Ovary (tissue), 9 donors: ENCODE results near the gene GRIK5. TPM values are rescaled to one million over a fixed set of nuclear protein-coding genes. Genes with fewer than 3 reads are reported as not detected.

ENCODE experiments used
- DNase-seq, 5 donors: peaks; one replicate each; pipeline ENCODE4 v3.0.0-alpha.2; 2019 to 2020
- H3K27ac ChIP-seq, 2 donors: fragments of 200-600 bp; one replicate each; pipeline versions ENCODE4 v1.5.1 to v1.8.0; 2019 to 2022
- H3K27me3 ChIP-seq: fragments of 200-600 bp; one replicate; pipeline ENCODE4 v1.8.0; 2022
- H3K36me3 ChIP-seq: fragments of 200-600 bp; sonication (generic); one replicate; pipeline ENCODE4 v1.5.1; 2019
- H3K4me1 ChIP-seq: one replicate; pipeline ENCODE4 v1.8.1; 2013; ENCODE audit warnings: mild to moderate bottlenecking, moderate library complexity; ENCODE audit not compliant: insufficient read depth
- H3K4me3 ChIP-seq: fragments of 200-600 bp; sonication (generic); one replicate; pipeline ENCODE4 v1.5.1; 2017
- H3K9me3 ChIP-seq, 2 donors: fragments of 200-600 bp in 1 of 2; sonication (generic) in 1 of 2; one replicate each; pipeline versions ENCODE4 v1.5.1 to v1.8.1; 2013 to 2019; ENCODE audit warnings: mild to moderate bottlenecking in 1 of 2, moderate library complexity in 1 of 2
- CTCF ChIP-seq, 3 donors: fragments of 450-650 bp in 2 of 3; fragments of 200-600 bp in 1 of 3; IDR thresholded peaks; one replicate each; pipeline versions ENCODE4 v1.5.1 to v1.8.0; 2016 to 2022; ENCODE audit warnings: antibody characterized with exemption in 3 of 3, mild to moderate bottlenecking in 1 of 3
- EP300 ChIP-seq: sonication (generic); formaldehyde crosslinking; IDR thresholded peaks from one replicate; pipeline ENCODE4 v1.6.1; 2017; ENCODE audit warnings: antibody characterized with exemption
- POLR2A ChIP-seq: fragments of 450-650 bp; IDR thresholded peaks from one replicate; pipeline ENCODE4 v1.6.1; 2017; ENCODE audit warnings: antibody characterized with exemption, mild to moderate bottlenecking, moderate library complexity
- WGBS, 3 donors: extraction: QIAGEN DNeasy Blood & Tissue Kit in 1 of 3; methylation state at CpG; one replicate each; pipeline versions ENCODE4 v1.1.5 to v1.1.7; 2013 to 2017; 5-methylcytosine and 5-hydroxymethylcytosine counted together
- intact Hi-C, 4 donors: fragments of 100-400 bp; cut with DNase I; formaldehyde crosslinking; loops; one replicate each; pipeline versions ENCODE4 v1.11.0 to v1.15.1; 2022 to 2023
- polyA plus RNA-seq, 2 donors: library from polyadenylated mRNA; stranded (reverse); fragments of 200-250 nt in 1 of 2; fragments of 350-450 nt in 1 of 2; fragmentation: Illumina TruSeq in 1 of 2; extraction: RNeasy Lipid Tissue Mini Kit (QIAGEN cat#74804) in 1 of 2; gene quantifications; one replicate each; pipeline ENCODE4 v1.2.3, GENCODE V29; 2013 to 2014
- total RNA-seq, 7 donors: library from RNA; depleted of rRNA in 2 of 7; stranded (reverse); fragments of >200 nt in 2 of 7; fragmentation: NEBNext Ultra II Directional in 3 of 7; extraction: Animal tissue kit (Norgen Biotek cat#: 25700) in 3 of 7; gene quantifications; one replicate each; pipeline versions ENCODE4 v1.1.0 to v1.2.4, GENCODE V29; 2016 to 2023
- donor health status: DM: no; HTN: no; CAD: no; lungs with moderate emphysema.
- donor health status: DM: no; HTN: no; CAD: no.
- donor health status: Bipolar disorder and iron deficiency.
- donor health status: DM: yes; HTN: yes; CAD: no.
- donor health status: DM: no; HTN: no; CAD: no.
- donor health status: DM: yes; HTN: yes; CAD: no.

The GRIK5 gene
- total and polyA plus RNA-seq, 9 donors = 1.7 to 16.3 (median 3.7) TPM

- TF ChIP-seq CTCF (IDR thresholded peaks at IDR 0.05) = no peak
- TF ChIP-seq EP300 = no peak
- TF ChIP-seq POLR2A = no peak
- Histone ChIP-seq H3K9me3 (no peaks in the 10 kb centered on the region), H3K4me3 (no peak overlapping the region), H3K27ac (no peak overlapping the region), H3K4me1 (no peaks in the 10 kb centered on the region), H3K36me3 (no peaks in the 10 kb centered on the region), H3K27me3 (no peaks in the 10 kb centered on the region)
- WGBS, 3 donors = 80 to 83% (median 82%) methylated on average over 6 of the region's 6 CpGs
- intact Hi-C loops = no loop called here
- no peak for DNase-seq
These were observed 5.6 kb downstream of the GRIK5 start for GRCh38 chr19:42064432-42064831.

GRCh38 chr19:42062381-42062780 lies 7.6 kb downstream of the GRIK5 start:
- H3K9me3 ChIP-seq = no peaks in the 10 kb centered on the region
- H3K4me1 ChIP-seq = no peaks in the 10 kb centered on the region
- no peak overlapping the region for H3K27ac ChIP-seq
- no peak overlapping the region for H3K4me3 ChIP-seq
- 93 to 96% (median 94%) methylated on average over 16 of the region's 16 CpGs for WGBS, 3 donors
- intact Hi-C loops = no loop called here
- H3K27me3 ChIP-seq = no peaks in the 10 kb centered on the region
- no peaks in the 10 kb centered on the region for H3K36me3 ChIP-seq
- TF ChIP-seq EP300 (no peak), CTCF (IDR thresholded peaks at IDR 0.05) (no peak), POLR2A (no peak)
- DNase-seq = no peak

GRCh38 chr19:42060117-42060516 lies 9.9 kb downstream of the GRIK5 start:
- intact Hi-C loops = no loop called here
- no peak for DNase-seq
- TF ChIP-seq EP300 (no peak), CTCF (IDR thresholded peaks at IDR 0.05) (no peak), POLR2A (no peak)
- H3K4me3 ChIP-seq = no peak overlapping the region
- no peaks in the 10 kb centered on the region for H3K36me3 ChIP-seq
- WGBS, 3 donors = 91 to 92% (median 91%) methylated on average over 3 of the region's 3 CpGs
- H3K9me3 ChIP-seq = no peaks in the 10 kb centered on the region
- H3K27ac ChIP-seq = no peak overlapping the region
- no peaks in the 10 kb centered on the region for H3K27me3 ChIP-seq
- no peaks in the 10 kb centered on the region for H3K4me1 ChIP-seq

GRCh38 chr19:42059196-42059595 lies 10.8 kb downstream of the GRIK5 start:
- Histone ChIP-seq H3K36me3 (no peaks in the 10 kb centered on the region), H3K27me3 (no peaks in the 10 kb centered on the region), H3K9me3 (no peaks in the 10 kb centered on the region), H3K4me3 (no peak overlapping the region), H3K4me1 (no peaks in the 10 kb centered on the region), H3K27ac (no peak overlapping the region)
- DNase-seq = no peak
- intact Hi-C loops = no loop called here
- TF ChIP-seq CTCF (IDR thresholded peaks at IDR 0.05) (no peak), EP300 (no peak), POLR2A (no peak)
- 89 to 92% (median 91%) methylated on average over 13 of the region's 13 CpGs for WGBS, 3 donors

- H3K27ac ChIP-seq = no peak overlapping the region
- WGBS, 3 donors = 67 to 72% (median 71%) methylated on average over 7 of the region's 7 CpGs
- H3K4me1 ChIP-seq = no peaks in the 10 kb centered on the region
- no peaks in the 10 kb centered on the region for H3K27me3 ChIP-seq
- intact Hi-C loops = no loop called here
- no peaks in the 10 kb centered on the region for H3K36me3 ChIP-seq
- no peak for TF ChIP-seq EP300
- no peak for TF ChIP-seq CTCF (IDR thresholded peaks at IDR 0.05)
- no peak for TF ChIP-seq POLR2A
- no peaks in the 10 kb centered on the region for H3K9me3 ChIP-seq
- no peak overlapping the region for H3K4me3 ChIP-seq
- no peak for DNase-seq
These were observed 12.2 kb downstream of the GRIK5 start for GRCh38 chr19:42057846-42058245.
